HepG2 (cell line): Measurements from ENCODE around the gene LSS. TPM values are rescaled to one million over a fixed set of nuclear protein-coding genes. Genes with fewer than 3 reads are reported as not detected.

Experiments used
- ATAC-seq: fragments of 200-7000 bp; cut with Tn5 transposase; 3 replicates; pipeline ENCODE4 v1.9.1; 2020; ENCODE audit warnings: mild to moderate bottlenecking, moderate library complexity
- BruUV-seq: library from RNA; stranded (reverse); fragments of 400-500 nt; replicated peaks from 2 replicates; lab custom pipeline; 2021; lab: Mats Ljungman, UMichigan
- CTCF ChIA-PET: fragments of 300-600 bp; formaldehyde crosslinking; extraction: SDS; loops from one replicate; lab custom pipeline; 2021; ENCODE audit warnings: low total read pairs, inconsistent platforms, low intra/inter-chr PET ratio; lab: Yijun Ruan, JAX
- POLR2A ChIA-PET: fragments of 350-600 bp; sonication (Branson Sonifier 250); formaldehyde crosslinking; loops from one replicate; lab custom pipeline; 2020; ENCODE audit warnings: antibody characterized with exemption, inconsistent platforms; lab: Yijun Ruan, JAX
- DNase-seq: peaks from one replicate; pipeline ENCODE4 v3.0.0-alpha.2; 2015; ENCODE audit warnings: low spot score
- FAIRE-seq: peaks from 3 replicates; lab custom pipeline; 2011; peaks lifted over from hg19 to GRCh38; lab: Jason Lieb, UNC
- H2AFZ ChIP-seq: one replicate; pipeline ENCODE4 v1.6.1; 2011; ENCODE audit warnings: low read length, inconsistent platforms
- H3K27ac ChIP-seq: fragments of 300-600 bp; 3 replicates; pipeline ENCODE4 v1.8.0; 2011; ENCODE audit warnings: mixed run types, mild to moderate bottlenecking, mixed read lengths, low read length, inconsistent platforms; ENCODE audit not compliant: insufficient read depth; ENCODE audit errors: extremely low read length
- H3K27me3 ChIP-seq, 2 experiments: fragments of 200-600 bp in 1 of 2; 2 replicates in 1 of 2; 3 replicates in 1 of 2; pipeline versions ENCODE4 v1.6.0 to v1.8.0; 2011; ENCODE audit warnings: low read length in 2 of 2, mild to moderate bottlenecking in 2 of 2, moderate library complexity in 2 of 2, inconsistent platforms in 1 of 2; ENCODE audit not compliant: insufficient read depth in 2 of 2, control insufficient read depth in 1 of 2
- H3K36me3 ChIP-seq, 2 experiments: fragments of 200-600 bp in 1 of 2; replicated peaks in 1 of 2; 2 replicates in 1 of 2; 3 replicates in 1 of 2; pipeline versions ENCODE4 v1.5.1 to v1.8.0; 2011; ENCODE audit warnings: low read length in 2 of 2, inconsistent platforms in 1 of 2; ENCODE audit not compliant: insufficient read depth in 2 of 2, control insufficient read depth in 1 of 2
- H3K4me1 ChIP-seq: 2 replicates; pipeline ENCODE4 v1.5.1; 2012; ENCODE audit warnings: low read length, inconsistent platforms; ENCODE audit not compliant: insufficient read depth
- H3K4me2 ChIP-seq: 2 replicates; pipeline ENCODE4 v1.6.0; 2011; ENCODE audit warnings: low read depth, low read length, inconsistent platforms
- H3K4me3 ChIP-seq, 3 experiments: fragments of 200-600 bp in 1 of 3; sonication (generic), shearing (Covaris generic) in 1 of 3; replicated peaks in 1 of 3; 2 replicates each; pipeline ENCODE4 v1.5.1; 2011 to 2016; ENCODE audit warnings: low read length in 3 of 3, inconsistent platforms in 2 of 3, low read depth in 2 of 3, mild to moderate bottlenecking in 2 of 3, control low read depth in 1 of 3, mixed read lengths in 1 of 3; ENCODE audit not compliant: insufficient read depth in 1 of 3
- H3K79me2 ChIP-seq: one replicate; pipeline ENCODE4 v1.6.1; 2011; ENCODE audit warnings: low read length, inconsistent platforms; ENCODE audit not compliant: insufficient read depth
- H3K9ac ChIP-seq: 2 replicates; pipeline ENCODE4 v1.6.0; 2011; ENCODE audit warnings: mild to moderate bottlenecking, low read depth, low read length, inconsistent platforms; ENCODE audit not compliant: insufficient read depth
- H3K9me3 ChIP-seq: 2 replicates; pipeline ENCODE4 v1.5.1; 2012; ENCODE audit warnings: mild to moderate bottlenecking, low read length
- H4K20me1 ChIP-seq: 2 replicates; pipeline ENCODE4 v1.6.0; 2011; ENCODE audit warnings: inconsistent platforms, mild to moderate bottlenecking, low read length, moderate library complexity; ENCODE audit not compliant: insufficient read depth
- AGO1 ChIP-seq: fragments of 200-400 bp; formaldehyde crosslinking; IDR thresholded peaks from 2 replicates; pipeline ENCODE4 v1.6.1; 2017; ENCODE audit warnings: mild to moderate bottlenecking, low read depth, low read length, moderate library complexity; ENCODE audit not compliant: poor library complexity, severe bottlenecking
- ATF6 ChIP-seq: sonication (generic); formaldehyde crosslinking; conservative IDR thresholded peaks from 2 replicates; pipeline ENCODE4 v1.4.0; 2020; ENCODE audit warnings: missing genetic modification reagents
- CAMTA2 ChIP-seq: sonication (generic); formaldehyde crosslinking; IDR thresholded peaks from 2 replicates; pipeline ENCODE4 v1.4.0; 2020; ENCODE audit warnings: mild to moderate bottlenecking, missing genetic modification reagents, borderline replicate concordance
- CCDC6 ChIP-seq: sonication (generic); formaldehyde crosslinking; IDR thresholded peaks from 2 replicates; pipeline ENCODE4 v1.8.1; 2022; ENCODE audit warnings: mild to moderate bottlenecking, missing genetic modification reagents, moderate library complexity
- MIER2 ChIP-seq: IDR thresholded peaks from 2 replicates; pipeline ENCODE4 v1.6.1; 2016; ENCODE audit warnings: missing biosample characterization, missing genetic modification reagents
- RBM22 ChIP-seq: fragments of 200-400 bp; formaldehyde crosslinking; optimal IDR thresholded peaks from 2 replicates; pipeline ENCODE3; 2017; ENCODE audit warnings: mild to moderate bottlenecking, low read length, moderate library complexity
- SRSF9 ChIP-seq: fragments of 200-400 bp; formaldehyde crosslinking; IDR thresholded peaks from 2 replicates; pipeline ENCODE4 v1.6.1; 2018; ENCODE audit warnings: borderline replicate concordance, mild to moderate bottlenecking, low read depth, low read length; ENCODE audit not compliant: insufficient read depth, poor library complexity, severe bottlenecking
- ZBTB44 ChIP-seq: sonication (generic); formaldehyde crosslinking; IDR thresholded peaks from 2 replicates; pipeline ENCODE4 v1.4.0; 2020; ENCODE audit warnings: missing genetic modification reagents
- ZNF317 ChIP-seq: sonication (generic); formaldehyde crosslinking; IDR thresholded peaks from 2 replicates; pipeline ENCODE4 v1.5.0; 2020; ENCODE audit warnings: mild to moderate bottlenecking, missing genetic modification reagents
- ZNF34 ChIP-seq: sonication (generic); formaldehyde crosslinking; IDR thresholded peaks from 2 replicates; pipeline ENCODE4 v1.4.0; 2020; ENCODE audit warnings: mild to moderate bottlenecking, missing genetic modification reagents, borderline replicate concordance
- WGBS: methylation state at CpG from one replicate; pipeline ENCODE4 v1.1.6; 2017; ENCODE audit warnings: low lambda C conversion rate; 5-methylcytosine and 5-hydroxymethylcytosine counted together
- in situ Hi-C: cut with HindIII; loops from 2 replicates; pipeline ENCODE4 v1.10.0; 2017; ENCODE audit warnings: low pct_unique_long_range_greater_than_20kb; ENCODE audit not compliant: extremely low pct_ligation_motif_present
- intact Hi-C: fragments of 100-400 bp; cut with micrococcal nuclease; formaldehyde crosslinking; loops from one replicate; pipeline ENCODE4 v1.10.0; 2022; ENCODE audit not compliant: unreplicated experiment
- polyA plus RNA-seq, 8 experiments: library from polyadenylated mRNA; depleted of rRNA in 3 of 8; stranded (reverse) in 7 of 8; unstranded in 1 of 8; fragments of >200 nt; fragmentation: Illumina TruSeq in 4 of 8; extraction: Trizol in 4 of 8; gene quantifications; 2 replicates each; pipeline versions ENCODE4 v1.2.1 to v1.2.3, GENCODE V29; 2011 to 2016; ENCODE audit warnings: low read depth in 4 of 8, missing spikeins in 1 of 8, mixed read lengths in 1 of 8; ENCODE audit not compliant: insufficient read depth in 1 of 8
- total RNA-seq, 5 experiments: library from RNA; depleted of rRNA; stranded (reverse); fragments of >200 nt; fragmentation: Illumina TruSeq; extraction: Trizol; gene quantifications; 2 replicates each; pipeline ENCODE4 v1.2.3, GENCODE V29; 2016; ENCODE audit warnings: low read depth in 1 of 5

Gene LSS
- total and polyA plus RNA-seq, 2 of the 13 experiments (the other 11 are each of a cell fraction or from before 2014, with no cell fraction given) = 72.6 to 113 TPM

- no peak for TF ChIP-seq RBM22
- TF ChIP-seq ZNF34 (CRISPR knock-in tag) = no peak
- TF ChIP-seq CCDC6 (CRISPR knock-in tag) = no peak
- no peak for TF ChIP-seq MIER2 (CRISPR knock-in tag)
- no peak for TF ChIP-seq AGO1
- TF ChIP-seq SRSF9 = no peak
Measured at GRCh38 chr21:46160657-46160906, 68.0 kb downstream of the LSS start (continued).

- H3K79me2 ChIP-seq = peaks cover 4% of the 10 kb centered on the region
- WGBS = 86% methylated on average over 24 of the region's 32 CpGs
- no TSS peak for BruUV-seq
- H4K20me1 ChIP-seq = no peaks in the 10 kb centered on the region
- H3K4me2 ChIP-seq = no peak overlapping the region
- H3K27ac ChIP-seq = no peak overlapping the region
- intact Hi-C loops = loop anchor here (5.0 kb wide), 1 partner anchor 67 kb away; the partner anchor contains the start of gene LSS
- ChIA-PET POLR2A (interaction anchor here (0.6 kb wide), 1 partner anchor 186 kb away, joined by 3 read pairs; no protein-coding TSS in a partner anchor), CTCF (no interaction called here)
- H3K4me1 ChIP-seq = peaks cover 26% of the 10 kb centered on the region
- no peaks in the 10 kb centered on the region for H3K36me3 ChIP-seq
- DNase-seq (no peak), ATAC-seq (peak; percentile 4; the same call in 1 of the 3 replicates), FAIRE-seq (no peak)
- TF ChIP-seq ZNF317 (CRISPR knock-in tag) (no peak), ZBTB44 (no peak), ATF6 (CRISPR knock-in tag) (no peak), CAMTA2 (CRISPR knock-in tag) (no peak)
- in situ Hi-C loops = no loop called here
- H3K9ac ChIP-seq = no peak overlapping the region
- H3K9me3 ChIP-seq = no peaks in the 10 kb centered on the region
- H2AFZ ChIP-seq = no peak overlapping the region
- no peaks in the 10 kb centered on the region; a peak in 1 of 5 replicates for H3K27me3 ChIP-seq
- H3K4me3 ChIP-seq = no peak overlapping the region
Measured at GRCh38 chr21:46159841-46160656, 68.5 kb downstream of the LSS start.
